Measurements from ENCODE around the gene ABCB9. TPM values are rescaled to one million over a fixed set of nuclear protein-coding genes. Genes with fewer than 3 reads are reported as not detected.

ABCB9 gene
- total and polyA plus RNA-seq, 7 donors, result 1.2 to 5.3 (median 3.0) TPM

- peaks cover 0 to 6% (median 0%) of the 10 kb centered on the region in 4 donors for H3K36me3 ChIP-seq
- no peaks in the 10 kb centered on the region for H3K9me3 ChIP-seq
- TF ChIP-seq POLR2AphosphoS5 (IDR thresholded peaks at IDR 0.05) (no peak), EP300 (IDR thresholded peaks at IDR 0.05) (no peak), POLR2A (IDR thresholded peaks at IDR 0.05) (no peak)
- TF ChIP-seq, protein P1, sequence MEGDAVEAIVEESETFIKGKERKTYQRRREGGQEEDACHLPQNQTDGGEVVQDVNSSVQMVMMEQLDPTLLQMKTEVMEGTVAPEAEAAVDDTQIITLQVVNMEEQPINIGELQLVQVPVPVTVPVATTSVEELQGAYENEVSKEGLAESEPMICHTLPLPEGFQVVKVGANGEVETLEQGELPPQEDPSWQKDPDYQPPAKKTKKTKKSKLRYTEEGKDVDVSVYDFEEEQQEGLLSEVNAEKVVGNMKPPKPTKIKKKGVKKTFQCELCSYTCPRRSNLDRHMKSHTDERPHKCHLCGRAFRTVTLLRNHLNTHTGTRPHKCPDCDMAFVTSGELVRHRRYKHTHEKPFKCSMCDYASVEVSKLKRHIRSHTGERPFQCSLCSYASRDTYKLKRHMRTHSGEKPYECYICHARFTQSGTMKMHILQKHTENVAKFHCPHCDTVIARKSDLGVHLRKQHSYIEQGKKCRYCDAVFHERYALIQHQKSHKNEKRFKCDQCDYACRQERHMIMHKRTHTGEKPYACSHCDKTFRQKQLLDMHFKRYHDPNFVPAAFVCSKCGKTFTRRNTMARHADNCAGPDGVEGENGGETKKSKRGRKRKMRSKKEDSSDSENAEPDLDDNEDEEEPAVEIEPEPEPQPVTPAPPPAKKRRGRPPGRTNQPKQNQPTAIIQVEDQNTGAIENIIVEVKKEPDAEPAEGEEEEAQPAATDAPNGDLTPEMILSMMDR (IDR thresholded peaks at IDR 0.05), result no peak
- no peaks in the 10 kb centered on the region for H3K27me3 ChIP-seq
- WGBS, 2 donors, result 92 to 93% methylated on average over 14 of the region's 14 CpGs
- no peak for DNase-seq
- no peak overlapping the region for H3K4me3 ChIP-seq
- intact Hi-C loops (cut with DNase I), result no loop called here
- no peaks in the 10 kb centered on the region for H3K4me1 ChIP-seq
- no peak overlapping the region for H3K27ac ChIP-seq
Observed at GRCh38 chr12:122929148-122929538, 37.1 kb downstream of the ABCB9 start.

- Histone ChIP-seq H3K27me3 (no peaks in the 10 kb centered on the region), H3K27ac (no peak overlapping the region), H3K4me1 (no peaks in the 10 kb centered on the region), H3K9me3 (no peaks in the 10 kb centered on the region), H3K36me3 (peaks cover 0 to 6% (median 0%) of the 10 kb centered on the region in 4 donors), H3K4me3 (no peak overlapping the region)
- no peak for DNase-seq
- TF ChIP-seq, protein P1 (IDR thresholded peaks at IDR 0.05), result no peak
- no peak for TF ChIP-seq POLR2A (IDR thresholded peaks at IDR 0.05)
- no peak for TF ChIP-seq EP300 (IDR thresholded peaks at IDR 0.05)
- TF ChIP-seq POLR2AphosphoS5 (IDR thresholded peaks at IDR 0.05), result no peak
- WGBS, 2 donors, result 87 to 92% methylated on average over 12 of the region's 12 CpGs
- intact Hi-C loops (cut with DNase I), result no loop called here
Observed at GRCh38 chr12:122928404-122929147, 37.7 kb downstream of the ABCB9 start.

DNA sequence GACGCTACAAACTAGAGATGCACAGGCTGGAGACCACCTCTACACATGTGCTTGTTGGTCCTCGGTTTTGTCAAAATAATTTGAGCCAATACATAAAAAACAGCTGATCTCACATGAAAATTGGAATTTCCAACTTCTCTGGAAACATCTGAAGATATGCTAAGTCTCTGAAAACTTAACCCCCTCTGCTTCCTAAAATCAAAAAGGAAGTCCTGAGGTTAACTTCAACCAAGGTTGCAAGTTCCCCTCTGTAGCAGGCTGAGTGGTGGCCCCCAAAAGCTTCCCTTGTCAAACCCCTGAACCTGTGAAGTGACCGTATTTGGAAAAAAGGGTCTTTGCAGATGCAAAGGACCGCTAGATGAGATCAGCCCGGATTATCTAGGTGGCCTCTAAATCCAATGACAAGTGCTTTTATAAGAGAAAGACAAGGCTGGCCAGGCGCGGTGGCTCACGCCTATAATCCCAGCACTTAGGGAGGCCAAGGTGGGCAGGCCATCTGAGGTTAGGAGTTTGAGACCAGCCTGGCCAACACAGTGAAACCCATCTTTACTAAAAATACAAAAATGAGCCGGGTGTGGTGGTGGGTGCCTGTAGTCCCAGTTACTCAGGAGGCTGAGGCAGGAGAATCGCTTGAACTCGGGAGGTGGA is 38.4 kb downstream of the ABCB9 start:
- DNase-seq, result no peak
- Histone ChIP-seq H3K36me3 (peaks cover 0 to 6% (median 0%) of the 10 kb centered on the region in 4 donors), H3K9me3 (no peaks in the 10 kb centered on the region), H3K27ac (no peak overlapping the region), H3K27me3 (no peaks in the 10 kb centered on the region), H3K4me3 (no peak overlapping the region), H3K4me1 (no peaks in the 10 kb centered on the region)
- 83 to 93% methylated on average over 11 of the region's 11 CpGs for WGBS, 2 donors
- intact Hi-C loops (cut with DNase I), result no loop called here
- TF ChIP-seq, protein P1 (IDR thresholded peaks at IDR 0.05), result no peak
- TF ChIP-seq POLR2AphosphoS5 (IDR thresholded peaks at IDR 0.05), result no peak
- no peak for TF ChIP-seq EP300 (IDR thresholded peaks at IDR 0.05)
- TF ChIP-seq POLR2A (IDR thresholded peaks at IDR 0.05), result no peak

- TF ChIP-seq POLR2A (IDR thresholded peaks at IDR 0.05), result no peak
- TF ChIP-seq POLR2AphosphoS5 (IDR thresholded peaks at IDR 0.05), result no peak
- no peak for TF ChIP-seq EP300 (IDR thresholded peaks at IDR 0.05)
- TF ChIP-seq, protein P1 (IDR thresholded peaks at IDR 0.05), result no peak
- intact Hi-C loops (cut with DNase I), result no loop called here
- Histone ChIP-seq H3K27me3 (no peaks in the 10 kb centered on the region), H3K4me1 (peaks cover 0 to 15% (median 13%) of the 10 kb centered on the region in 4 donors), H3K27ac (no peak overlapping the region), H3K36me3 (no peaks in the 10 kb centered on the region), H3K9me3 (no peaks in the 10 kb centered on the region), H3K4me3 (no peak overlapping the region)
- WGBS, 2 donors, result 18 to 60% methylated on average over 8 of the region's 8 CpGs
- no peak for DNase-seq
Observed at GRCh38 chr12:122921917-122922316, 44.3 kb downstream of the ABCB9 start.

Measured in sigmoid colon (tissue), 7 donors.